T-helper 9 cell (primary cell): ENCODE data around the gene CCDC60.
A peak's percentile ranks its signal among the peaks of the same experiment; 100 is the strongest.

Source experiments
- DNase-seq: peaks from one replicate; pipeline ENCODE4 v3.0.0-alpha.2; 2020

CCDC60 gene

DNA sequence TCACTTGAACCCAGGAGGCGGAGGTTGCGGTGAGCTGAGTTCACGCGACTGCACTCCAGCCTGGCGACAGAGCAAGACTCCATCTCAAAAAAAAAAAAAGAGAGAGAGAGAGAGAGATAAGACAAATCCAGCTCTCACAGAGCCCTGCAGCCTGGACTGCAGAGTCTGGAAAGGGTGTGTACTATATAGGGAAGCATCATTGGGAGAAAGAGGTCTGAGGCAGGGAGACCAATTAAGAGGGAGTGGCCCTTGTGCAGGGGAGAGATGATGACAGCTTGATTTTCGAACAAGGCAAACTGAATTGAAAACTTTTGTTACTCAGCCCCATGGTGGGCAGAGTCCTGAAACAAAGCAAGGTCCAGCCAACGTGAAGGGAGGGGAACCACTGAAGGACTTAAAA, 116.2 kb downstream of the CCDC60 start:
- no peak for DNase-seq

GRCh38 chr12:119456824-119457223, 122.3 kb downstream of the CCDC60 start:
- DNase-seq = no peak

DNA sequence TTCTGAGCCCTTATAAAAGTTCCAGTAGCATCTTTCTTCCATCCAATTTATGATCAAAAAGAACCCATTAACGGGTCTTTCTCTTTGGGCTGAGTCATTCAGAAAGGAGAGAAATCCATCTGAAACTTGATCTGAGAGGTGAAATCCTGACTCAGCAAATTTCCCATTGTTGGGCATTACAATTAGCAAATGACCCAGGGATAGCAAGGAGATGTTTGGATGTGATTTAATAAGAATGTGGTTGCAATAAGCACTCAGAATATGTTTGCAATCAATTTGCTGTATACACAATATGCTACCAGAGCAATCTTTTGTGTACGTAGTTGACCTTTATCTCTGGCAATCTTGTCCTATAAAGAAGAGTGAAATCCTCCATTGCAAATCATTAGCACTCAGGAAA, 122.7 kb downstream of the CCDC60 start:
- DNase-seq = no peak

- DNase-seq = no peak
Observed at GRCh38 chr12:119459481-119459880, 125.0 kb downstream of the CCDC60 start.

DNA sequence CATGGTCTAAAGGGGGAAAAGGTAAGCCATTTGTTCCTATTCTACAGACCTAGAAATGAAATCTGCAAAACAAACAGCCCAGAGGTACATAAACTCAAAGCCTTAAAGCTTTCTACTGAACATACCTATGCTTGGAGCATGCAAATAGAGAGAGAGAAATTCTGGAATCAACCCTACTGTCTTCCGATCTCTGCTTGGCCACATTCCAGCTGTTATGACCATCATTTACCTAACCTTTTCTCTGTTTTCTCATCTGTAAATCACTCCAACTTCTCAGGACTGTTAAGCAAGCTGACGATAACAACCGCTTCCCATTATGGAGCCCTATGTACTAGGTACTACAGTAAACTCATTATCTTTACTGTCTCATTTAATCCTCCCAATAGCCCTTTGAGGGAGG, 126.3 kb downstream of the CCDC60 start:
- DNase-seq = no peak

DNA sequence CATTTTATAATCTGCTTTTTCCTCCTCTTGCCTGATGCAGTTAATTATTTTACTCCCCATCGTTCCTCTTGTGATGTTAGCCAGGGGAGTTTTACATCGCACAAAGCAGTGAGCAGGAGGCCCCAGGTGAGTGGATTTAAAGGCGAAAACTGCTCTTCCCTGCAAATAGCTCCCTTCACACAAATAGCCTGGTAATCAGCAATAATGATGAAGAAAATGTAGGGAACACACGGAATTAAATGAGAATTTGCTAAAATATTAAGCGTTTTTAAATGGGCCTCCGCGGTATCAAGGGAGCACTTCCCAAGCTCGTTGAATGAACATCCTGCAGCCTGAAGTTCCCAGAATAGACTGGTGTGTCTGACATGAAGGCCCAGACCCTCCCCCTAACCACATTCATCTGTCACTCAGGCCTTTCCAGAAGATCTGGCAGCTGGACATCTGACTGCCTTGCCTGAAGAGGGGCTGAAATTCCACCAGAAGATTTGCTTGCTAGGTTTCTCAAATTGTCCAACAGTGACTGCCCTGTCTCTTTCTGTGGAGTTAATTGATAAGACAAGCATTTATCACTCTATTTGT, 127.2 kb downstream of the CCDC60 start:
- no peak for DNase-seq

DNA sequence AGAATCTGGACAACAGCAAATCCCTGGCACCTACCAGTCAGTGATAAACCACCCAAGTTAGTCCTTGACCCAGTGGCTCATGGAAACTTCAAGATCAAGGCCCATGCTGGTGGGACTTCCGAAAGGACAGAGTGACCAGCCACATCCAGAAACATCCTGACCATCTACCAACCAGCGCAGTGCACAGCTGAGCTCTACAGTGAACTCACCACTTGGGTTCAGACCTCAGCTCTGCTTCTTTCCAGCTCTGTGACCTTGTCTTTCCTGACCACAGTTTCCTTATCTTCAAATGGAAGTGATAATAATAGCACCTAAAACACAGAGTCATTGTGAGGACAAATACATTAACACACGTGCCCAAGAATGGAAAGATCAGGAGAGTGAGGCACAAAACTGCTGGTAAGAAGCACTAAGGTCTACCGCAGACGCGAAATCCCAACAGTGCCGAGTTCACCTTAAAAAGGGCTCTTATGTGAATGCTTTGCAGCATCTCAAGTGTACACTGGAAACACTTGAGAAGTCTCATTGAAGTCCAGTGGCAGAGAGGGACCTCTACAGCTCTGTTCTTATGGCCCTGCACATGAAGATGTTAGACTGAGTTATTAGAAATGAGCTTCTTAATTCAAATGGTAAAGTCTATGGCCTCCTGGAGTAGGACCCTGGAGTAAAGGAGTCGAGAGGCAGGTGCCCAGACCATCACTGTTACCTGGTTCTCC, 128.8 kb downstream of the CCDC60 start:
- DNase-seq = no peak

GRCh38 chr12:119468296-119468695, 133.8 kb downstream of the CCDC60 start:
- no peak for DNase-seq

- DNase-seq = no peak
Observed at GRCh38 chr12:119475650-119476049, 141.1 kb downstream of the CCDC60 start.

DNA sequence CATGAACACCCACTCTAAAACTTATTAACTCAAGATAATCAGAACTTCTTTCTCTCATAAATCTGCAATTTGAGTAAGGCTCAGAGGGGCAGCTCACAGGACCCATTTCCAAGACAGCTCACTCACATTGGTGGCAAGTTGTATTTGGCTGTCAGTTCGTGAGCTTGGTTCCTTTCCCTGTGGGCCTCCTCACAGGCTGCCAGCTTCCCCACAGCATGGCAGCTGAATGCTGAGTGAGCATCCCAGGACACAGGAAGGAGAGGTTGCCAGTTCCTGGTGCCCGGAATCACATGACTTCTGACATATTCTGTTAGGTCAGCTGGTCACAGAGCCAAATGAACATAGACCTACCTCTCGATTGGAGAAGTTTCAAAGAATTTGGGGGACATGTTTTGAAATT, 142.4 kb downstream of the CCDC60 start:
- DNase-seq = no peak

DNA sequence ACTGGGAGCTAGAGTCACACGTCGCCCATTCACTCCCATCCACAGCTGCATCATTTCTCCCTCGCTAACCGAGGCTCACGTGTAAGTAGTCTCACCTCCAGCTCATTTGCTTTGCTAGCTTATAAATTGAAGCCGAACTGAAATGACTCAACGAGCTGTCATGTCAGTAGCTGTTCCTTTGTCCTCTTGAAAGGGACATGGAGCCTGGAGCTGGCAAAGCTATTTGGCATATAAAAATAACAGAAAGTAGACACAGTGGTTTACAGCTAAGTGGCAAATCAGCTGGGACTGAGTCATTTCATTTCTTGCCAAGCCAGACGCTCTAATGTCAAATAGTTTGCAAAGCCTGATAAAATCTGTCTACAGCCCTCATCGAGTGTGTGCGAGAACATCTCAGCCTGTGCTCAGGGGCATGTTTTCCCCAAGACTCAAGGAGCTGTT, 144.6 kb downstream of the CCDC60 start:
- no peak for DNase-seq

- no peak for DNase-seq
Observed at GRCh38 chr12:119480551-119480950, 146.0 kb downstream of the CCDC60 start.

- no peak for DNase-seq
Observed at GRCh38 chr12:119486599-119487154, 152.1 kb downstream of the CCDC60 start.

DNA sequence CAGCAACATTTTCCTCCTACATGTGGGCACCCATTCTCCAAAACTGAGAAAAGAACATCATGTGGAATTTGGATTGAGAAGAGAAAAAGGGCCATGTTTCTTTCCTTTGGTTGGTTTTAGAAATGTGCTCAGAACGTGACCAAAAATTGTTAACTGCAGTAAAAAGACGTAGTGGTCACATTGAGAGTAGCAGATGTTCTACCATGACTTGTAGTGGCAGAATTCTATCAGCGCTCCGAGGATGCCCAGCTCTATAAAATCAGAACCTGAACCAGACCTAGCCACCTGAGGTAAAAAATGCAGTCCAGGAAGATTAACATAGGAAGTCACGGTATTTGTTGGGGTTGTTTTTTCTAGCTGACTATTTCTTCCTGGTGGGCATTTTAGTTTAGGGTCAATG, 157.3 kb downstream of the CCDC60 start:
- no peak for DNase-seq

DNA sequence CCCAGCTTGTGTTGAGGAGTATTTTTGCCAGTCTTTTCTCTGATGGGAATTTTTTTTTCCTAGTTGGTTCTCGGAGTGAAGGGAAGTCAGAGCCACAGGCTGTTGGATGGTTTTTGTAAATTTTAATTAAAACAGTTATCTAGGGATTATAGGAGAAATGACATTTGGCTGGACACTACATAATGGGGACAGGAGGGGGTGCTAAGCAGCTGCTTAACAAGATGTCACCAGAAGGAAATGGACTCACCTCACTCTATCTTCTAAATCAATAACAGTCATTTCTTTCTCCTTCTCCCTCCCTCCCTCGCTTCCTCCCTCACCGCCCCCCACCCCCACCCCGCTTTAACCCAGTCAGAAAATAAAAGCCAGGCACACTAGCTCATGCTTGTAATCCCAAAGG, 165.7 kb downstream of the CCDC60 start:
- no peak for DNase-seq

DNA sequence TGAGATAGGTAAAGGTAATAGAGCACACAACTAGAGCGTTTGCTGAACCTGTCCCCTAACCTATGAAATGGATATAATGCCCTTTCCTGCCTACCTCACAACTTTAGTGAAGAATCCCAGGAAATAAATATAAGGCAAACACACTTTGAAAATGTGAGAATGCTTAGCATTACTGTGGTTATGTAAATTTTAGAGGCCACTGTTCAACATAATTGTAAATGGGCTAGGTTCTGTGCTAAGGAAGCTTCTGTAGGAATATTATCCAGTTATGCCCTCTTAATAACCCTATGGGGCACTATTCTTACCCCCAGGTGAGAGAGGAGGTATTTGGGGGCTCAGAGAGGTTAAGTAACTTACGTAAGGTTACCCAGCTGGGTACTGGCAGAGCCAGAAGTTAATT, 166.5 kb downstream of the CCDC60 start:
- no peak for DNase-seq

- no peak for DNase-seq
Observed at GRCh38 chr12:119505001-119505400, 170.5 kb downstream of the CCDC60 start.

- DNase-seq = no peak
Observed at GRCh38 chr12:119512772-119513497, 178.4 kb downstream of the CCDC60 start.

DNA sequence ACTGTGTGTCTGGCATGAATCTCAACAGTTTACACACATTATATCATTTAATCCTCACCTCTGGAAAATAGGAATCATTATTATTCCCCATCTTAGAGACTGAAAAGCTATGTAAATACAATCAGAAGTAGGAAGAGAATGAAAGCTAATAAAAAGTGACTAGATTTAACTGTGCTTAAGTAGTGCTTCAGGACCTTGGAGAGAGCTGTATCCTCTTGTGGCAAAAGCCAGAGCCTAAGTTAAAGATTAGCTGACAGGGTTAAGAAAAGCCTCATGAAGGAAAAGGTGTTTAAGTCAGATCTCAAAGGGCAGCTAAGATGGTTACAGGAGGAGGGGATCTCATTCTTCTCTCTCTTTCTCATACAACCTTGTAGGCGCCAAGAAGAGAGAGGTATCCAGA, 193.7 kb downstream of the CCDC60 start:
- no peak for DNase-seq

DNA sequence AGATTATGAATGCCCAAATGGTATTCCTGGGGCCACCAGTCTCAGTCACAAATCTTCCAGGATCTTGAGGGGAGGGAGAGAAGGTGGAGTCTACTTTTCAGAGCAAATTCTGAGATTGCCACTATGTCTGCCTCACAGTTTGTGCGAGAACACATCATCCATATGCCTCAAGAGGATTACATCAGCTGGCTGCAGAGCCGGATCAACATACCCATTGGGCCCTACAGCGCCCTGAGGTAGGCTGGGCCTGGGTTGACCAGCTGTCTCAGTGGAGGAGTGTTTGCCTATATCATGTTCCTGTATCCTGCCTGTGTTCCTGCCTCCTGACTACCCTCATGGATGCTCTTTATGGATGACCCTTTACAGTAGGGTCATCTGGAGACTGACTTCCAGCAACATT, 205.9 kb downstream of the CCDC60 start:
- no peak for DNase-seq

GRCh38 chr12:119544765-119545625, 210.5 kb downstream of the CCDC60 start:
- DNase-seq = peak; percentile 31

DNA sequence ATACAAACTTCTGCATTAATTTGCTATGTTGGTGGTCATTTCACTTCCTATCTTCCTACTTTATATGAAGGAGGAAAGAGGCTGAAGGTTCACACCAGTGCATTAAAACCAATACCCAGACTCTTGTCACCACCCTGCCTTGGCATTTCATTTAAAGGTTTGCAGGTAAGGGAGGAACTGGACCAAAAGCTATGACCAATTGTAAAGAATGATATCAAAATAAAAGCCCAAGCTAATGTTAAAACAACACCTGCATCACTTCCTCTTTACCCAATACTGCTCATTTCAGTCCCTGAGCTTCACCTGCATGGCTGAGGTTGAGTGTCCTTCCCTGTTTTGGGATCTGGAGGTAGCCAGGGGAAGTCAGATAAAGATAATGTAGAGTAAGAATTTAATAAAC, 211.8 kb downstream of the CCDC60 start:
- no peak for DNase-seq

GRCh38 chr12:119547001-119547400, 212.5 kb downstream of the CCDC60 start:
- no peak for DNase-seq
